Testis (tissue), 3 donors: Measurements from ENCODE around the gene TLE3. TPM values are rescaled to one million over a fixed set of nuclear protein-coding genes. Genes with fewer than 3 reads are reported as not detected.
A peak's percentile ranks its signal among the peaks of the same experiment; 100 is the strongest.

ENCODE experiments used
- DNase-seq: peaks from one replicate; pipeline ENCODE4 v3.0.0-alpha.2; 2019
- H3K27ac ChIP-seq, 2 donors: fragments of 200-600 bp; sonication (generic); one replicate each; pipeline ENCODE4 v1.5.1; 2019
- H3K27me3 ChIP-seq: fragments of 200-600 bp; sonication (generic); one replicate; pipeline ENCODE4 v1.5.1; 2019
- H3K36me3 ChIP-seq: fragments of 200-600 bp; sonication (generic); one replicate; pipeline ENCODE4 v1.5.1; 2017; ENCODE audit warnings: low read depth; ENCODE audit errors: missing control alignments
- H3K4me1 ChIP-seq: fragments of 200-600 bp; sonication (generic); one replicate; pipeline ENCODE4 v1.5.1; 2019
- H3K4me3 ChIP-seq, 2 donors: fragments of 200-600 bp; sonication (generic); one replicate each; pipeline ENCODE4 v1.5.1; 2017 to 2019
- H3K9me3 ChIP-seq: fragments of 200-600 bp; sonication (generic); one replicate; pipeline ENCODE4 v1.5.1; 2017
- CTCF ChIP-seq, 3 experiments: fragments of 450-650 bp in 2 of 3; fragments of 200-600 bp in 1 of 3; sonication (generic) in 1 of 3; IDR thresholded peaks; one replicate each; pipeline ENCODE4 v1.5.1; 2016 to 2019; ENCODE audit warnings: antibody characterized with exemption in 3 of 3, mild to moderate bottlenecking in 2 of 3, moderate library complexity in 1 of 3
- POLR2A ChIP-seq: fragments of 450-650 bp; IDR thresholded peaks from one replicate; pipeline ENCODE4 v1.6.1; 2017; ENCODE audit warnings: antibody characterized with exemption, mild to moderate bottlenecking, moderate library complexity
- WGBS, 2 donors: methylation state at CpG; one replicate each; pipeline ENCODE4 v1.1.5; 2018; 5-methylcytosine and 5-hydroxymethylcytosine counted together
- intact Hi-C: fragments of 100-400 bp; cut with DNase I; formaldehyde crosslinking; loops from one replicate; pipeline ENCODE4 v1.15.1; 2023; ENCODE audit warnings: low total_unique reads
- polyA plus RNA-seq: library from polyadenylated mRNA; stranded (reverse); fragments of 350-450 nt; fragmentation: Illumina TruSeq; extraction: RNeasy Lipid Tissue Mini Kit (QIAGEN cat#74804); gene quantifications from one replicate; pipeline ENCODE4 v1.2.3, GENCODE V29; 2014; ENCODE audit warnings: low read depth, low replicate concordance; ENCODE audit not compliant: insufficient read depth
- total RNA-seq, 2 donors: library from RNA; depleted of rRNA; stranded (reverse); fragments of >200 nt; gene quantifications; one replicate each; pipeline ENCODE4 v1.2.3, GENCODE V29; 2016

The TLE3 gene
- total and polyA plus RNA-seq, 3 donors from 2014 or later, result 60.5 to 139 (median 99.5) TPM

- WGBS, 2 donors, result 67 to 68% methylated on average over 18 to 22 of the region's 22 CpGs
- no peak for TF ChIP-seq CTCF (IDR thresholded peaks at IDR 0.05)
- no peak for TF ChIP-seq POLR2A
- Histone ChIP-seq H3K4me1 (peaks cover 28% of the 10 kb centered on the region), H3K9me3 (no peaks in the 10 kb centered on the region), H3K4me3 (no peak overlapping the region), H3K27me3 (no peaks in the 10 kb centered on the region), H3K36me3 (no peaks in the 10 kb centered on the region), H3K27ac (peak overlapping the region; percentile 48 to 69)
- intact Hi-C loops, result no loop called here
- DNase-seq, result peak; percentile 82
These were observed 47.9 kb downstream of the TLE3 start for GRCh38 chr15:70049701-70050301.

GRCh38 chr15:70048578-70049514 lies 48.9 kb downstream of the TLE3 start:
- WGBS, 2 donors, result 69 to 80% methylated on average over 11 of the region's 11 CpGs
- H3K9me3 ChIP-seq, result no peaks in the 10 kb centered on the region
- no peaks in the 10 kb centered on the region for H3K36me3 ChIP-seq
- TF ChIP-seq CTCF (IDR thresholded peaks at IDR 0.05), result no peak
- TF ChIP-seq POLR2A, result no peak
- no peak overlapping the region for H3K4me3 ChIP-seq
- no peak for DNase-seq
- H3K4me1 ChIP-seq, result peaks cover 19% of the 10 kb centered on the region
- H3K27ac ChIP-seq, result peak overlapping the region; percentile 48 to 69
- intact Hi-C loops, result no loop called here
- no peaks in the 10 kb centered on the region for H3K27me3 ChIP-seq

GRCh38 chr15:70048198-70048565 lies 49.5 kb downstream of the TLE3 start:
- Histone ChIP-seq H3K36me3 (no peaks in the 10 kb centered on the region), H3K27ac (peak overlapping the region in 1 of 2 donors; percentile 17), H3K4me3 (no peak overlapping the region), H3K27me3 (no peaks in the 10 kb centered on the region), H3K4me1 (peaks cover 19% of the 10 kb centered on the region), H3K9me3 (no peaks in the 10 kb centered on the region)
- no peak for DNase-seq
- TF ChIP-seq POLR2A (no peak), CTCF (IDR thresholded peaks at IDR 0.05) (no peak)
- intact Hi-C loops, result no loop called here
- 63 to 75% methylated on average over 9 of the region's 9 CpGs for WGBS, 2 donors

- Histone ChIP-seq H3K27ac (no peak overlapping the region), H3K27me3 (no peaks in the 10 kb centered on the region), H3K4me1 (peaks cover 19% of the 10 kb centered on the region), H3K4me3 (no peak overlapping the region), H3K36me3 (no peaks in the 10 kb centered on the region), H3K9me3 (no peaks in the 10 kb centered on the region)
- no peak for DNase-seq
- intact Hi-C loops, result no loop called here
- TF ChIP-seq CTCF (IDR thresholded peaks at IDR 0.05) (no peak), POLR2A (no peak)
- WGBS, 2 donors, result 76 to 80% methylated on average over 17 of the region's 17 CpGs
These were observed 50.1 kb downstream of the TLE3 start for GRCh38 chr15:70047386-70048197.
